ENCODE measurements around the gene TNC.

DNA sequence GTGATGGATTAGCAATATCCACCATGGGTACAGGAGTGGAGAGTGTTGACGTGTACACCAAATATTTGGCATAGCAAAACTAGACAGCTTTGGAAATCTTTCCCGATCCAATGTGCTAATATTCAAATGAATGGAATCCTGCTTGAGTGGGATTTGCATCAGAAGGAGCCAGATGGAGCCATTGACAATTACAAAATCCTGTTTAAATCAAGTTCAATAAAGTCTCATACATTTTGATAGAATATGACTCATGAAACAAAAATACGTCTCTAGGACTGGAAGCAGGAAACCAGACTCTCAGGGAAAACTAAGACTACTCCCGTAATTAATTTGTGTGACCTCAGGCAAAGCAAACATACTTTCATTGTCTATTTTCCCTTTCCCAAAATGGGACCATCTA lies 13.0 kb downstream of the TNC start:
- TF ChIP-seq, protein P1, sequence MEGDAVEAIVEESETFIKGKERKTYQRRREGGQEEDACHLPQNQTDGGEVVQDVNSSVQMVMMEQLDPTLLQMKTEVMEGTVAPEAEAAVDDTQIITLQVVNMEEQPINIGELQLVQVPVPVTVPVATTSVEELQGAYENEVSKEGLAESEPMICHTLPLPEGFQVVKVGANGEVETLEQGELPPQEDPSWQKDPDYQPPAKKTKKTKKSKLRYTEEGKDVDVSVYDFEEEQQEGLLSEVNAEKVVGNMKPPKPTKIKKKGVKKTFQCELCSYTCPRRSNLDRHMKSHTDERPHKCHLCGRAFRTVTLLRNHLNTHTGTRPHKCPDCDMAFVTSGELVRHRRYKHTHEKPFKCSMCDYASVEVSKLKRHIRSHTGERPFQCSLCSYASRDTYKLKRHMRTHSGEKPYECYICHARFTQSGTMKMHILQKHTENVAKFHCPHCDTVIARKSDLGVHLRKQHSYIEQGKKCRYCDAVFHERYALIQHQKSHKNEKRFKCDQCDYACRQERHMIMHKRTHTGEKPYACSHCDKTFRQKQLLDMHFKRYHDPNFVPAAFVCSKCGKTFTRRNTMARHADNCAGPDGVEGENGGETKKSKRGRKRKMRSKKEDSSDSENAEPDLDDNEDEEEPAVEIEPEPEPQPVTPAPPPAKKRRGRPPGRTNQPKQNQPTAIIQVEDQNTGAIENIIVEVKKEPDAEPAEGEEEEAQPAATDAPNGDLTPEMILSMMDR (IDR thresholded peaks at IDR 0.05): no peak
- no peak for TF ChIP-seq POLR2A (IDR thresholded peaks at IDR 0.05)
